Cardiac fibroblast (primary cell): ENCODE data around the gene PIEZO2.
A peak's percentile ranks its signal among the peaks of the same experiment; 100 is the strongest.
"Not testable (repeated sequence)": the region's sequence is repeated elsewhere in the genome, so short reads cannot be mapped to it uniquely, and the experiment has no call there.

Experiments used
- DNase-seq, 2 donors: peaks; one replicate each; pipeline versions ENCODE4 v3.0.0 to v3.0.0-alpha.2; 2010; ENCODE audit warnings: low read depth in 2 of 2
- H3K4me3 ChIP-seq, 2 donors: replicated peaks in 1 of 2; 1 replicate in 1 of 2; 2 replicates in 1 of 2; pipeline ENCODE4 v1.5.1; 2011; ENCODE audit warnings: low read depth in 2 of 2, low read length in 2 of 2, mild to moderate bottlenecking in 2 of 2, moderate library complexity in 1 of 2
- CTCF ChIP-seq: IDR thresholded peaks from one replicate; pipeline ENCODE4 v1.5.1; 2011; ENCODE audit warnings: low read depth, mild to moderate bottlenecking, low read length, inconsistent platforms

Gene PIEZO2

DNA sequence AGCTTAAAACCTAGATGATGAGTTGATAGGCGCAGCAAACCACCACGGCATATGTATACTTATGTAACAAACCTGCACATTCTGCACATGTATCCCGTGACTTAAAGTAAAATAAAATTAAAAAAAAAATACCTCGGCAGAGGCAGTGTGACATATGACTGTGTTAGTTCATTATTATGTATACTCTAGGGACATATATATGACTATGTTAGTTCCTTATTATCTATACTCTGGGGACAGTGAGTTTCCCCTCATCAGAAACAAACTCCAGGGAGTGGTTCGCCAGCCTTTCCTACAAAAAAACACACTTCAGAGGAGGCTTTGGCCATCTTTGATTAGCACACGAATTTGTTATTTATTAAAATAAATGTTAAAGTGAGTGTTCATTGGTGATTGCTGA, 209.5 kb downstream of the PIEZO2 start:
- DNase-seq = no peak
- no peak overlapping the region for H3K4me3 ChIP-seq
- no peak for TF ChIP-seq CTCF

DNA sequence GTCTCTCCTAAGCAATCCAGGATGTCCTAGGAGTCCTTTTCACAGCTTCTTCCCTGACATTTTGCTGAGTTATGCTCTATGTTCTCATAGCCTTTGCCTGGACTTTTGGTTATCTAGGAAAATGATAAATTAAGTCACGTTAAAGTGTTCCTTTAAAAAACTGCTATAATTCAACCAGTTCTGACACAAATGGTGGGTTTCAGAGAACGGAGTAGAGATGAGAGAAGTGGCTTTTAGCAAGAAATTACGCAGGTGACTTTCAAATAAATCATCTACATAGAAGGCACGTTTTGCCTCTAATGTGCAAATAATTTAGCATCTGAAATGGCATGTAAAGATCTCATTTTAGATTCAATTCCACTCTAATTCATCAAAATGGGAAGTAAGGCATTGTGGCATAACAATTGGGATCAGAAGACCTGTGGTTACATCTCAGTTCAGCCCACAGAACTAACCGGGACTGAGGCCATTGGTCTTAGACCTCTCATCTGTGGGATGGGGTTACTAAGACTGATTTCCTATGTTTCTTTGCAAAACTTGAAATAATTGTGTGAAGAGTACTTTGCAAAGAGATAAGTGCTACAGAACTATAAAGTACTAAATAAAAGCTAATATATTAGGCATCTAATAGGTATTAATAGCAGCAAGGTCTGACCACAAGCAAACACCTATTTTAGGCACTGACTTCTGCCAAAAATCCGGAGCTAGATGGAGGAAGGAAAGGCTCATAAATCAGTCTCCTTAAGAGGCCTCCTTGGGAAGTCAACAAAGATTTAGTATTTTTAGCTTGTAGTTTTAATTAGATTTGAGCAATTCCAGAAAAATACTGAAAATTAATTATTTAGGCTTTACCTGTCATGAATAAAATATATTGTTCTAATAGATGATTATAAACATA, 211.4 kb downstream of the PIEZO2 start:
- H3K4me3 ChIP-seq = no peak overlapping the region
- no peak for TF ChIP-seq CTCF
- DNase-seq = no peak

DNA sequence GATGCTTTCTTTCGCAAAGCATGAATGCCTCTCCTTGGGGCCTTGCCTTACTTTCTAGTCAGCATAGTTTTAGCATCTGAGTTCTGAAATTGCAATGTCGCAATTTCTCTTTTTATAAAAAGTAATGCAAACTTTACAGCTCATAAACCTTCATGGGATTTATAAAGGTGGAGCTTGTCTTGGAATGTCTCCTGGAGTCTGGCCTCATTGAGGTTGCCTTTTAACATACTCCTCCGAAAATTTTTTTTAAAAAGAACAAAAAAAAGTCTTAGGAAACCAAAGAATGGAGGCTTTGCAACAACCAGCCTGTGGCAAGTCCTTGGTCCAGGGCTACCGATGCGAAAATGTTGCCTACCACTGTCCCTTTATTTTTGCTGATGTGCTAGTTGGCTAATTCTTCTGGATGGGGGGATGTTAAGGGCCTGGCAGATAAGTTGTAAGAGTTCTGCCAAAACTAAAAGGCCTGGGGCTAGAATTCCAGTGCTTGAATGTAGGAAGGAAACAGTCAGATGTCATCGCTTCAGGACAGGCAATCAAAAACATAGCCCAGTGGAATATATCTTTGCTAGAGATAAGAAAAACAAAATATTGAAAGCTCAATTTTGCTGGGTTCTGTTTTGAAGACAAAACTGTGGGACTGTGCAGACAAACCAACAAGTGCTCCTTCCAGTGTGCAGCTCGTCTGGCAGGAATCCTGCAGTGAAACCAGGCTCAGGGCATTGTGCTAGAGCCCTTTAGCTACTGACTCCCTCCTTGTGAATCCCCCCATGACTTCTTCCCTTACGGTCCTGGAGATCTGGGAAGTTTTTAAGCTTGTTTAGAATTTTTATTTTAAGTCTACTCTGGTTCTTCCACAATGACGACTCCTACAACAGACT, 213.0 kb downstream of the PIEZO2 start:
- TF ChIP-seq CTCF = no peak
- DNase-seq = peak; percentile 7 to 86
- no peak overlapping the region for H3K4me3 ChIP-seq

DNA sequence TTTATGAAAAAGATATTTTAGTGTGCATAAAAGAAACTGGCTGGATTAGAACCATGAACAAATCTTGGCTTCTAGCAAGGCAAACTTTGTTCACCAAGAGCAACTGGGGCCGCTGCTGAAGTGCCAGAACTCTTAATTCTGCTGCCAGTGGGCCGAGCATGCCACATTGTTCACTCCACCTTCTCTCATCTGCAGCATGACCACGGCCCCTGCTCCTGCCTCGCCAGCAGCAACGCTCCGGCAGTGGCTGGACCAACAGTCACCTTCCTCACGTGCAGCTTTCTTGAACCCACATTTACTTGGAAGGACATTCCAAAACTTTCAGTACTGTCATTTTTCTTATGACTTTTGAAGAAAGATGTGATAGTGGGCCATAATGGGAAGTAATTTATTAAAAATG, 213.8 kb downstream of the PIEZO2 start:
- H3K4me3 ChIP-seq = no peak overlapping the region
- TF ChIP-seq CTCF = no peak
- DNase-seq = no peak

DNA sequence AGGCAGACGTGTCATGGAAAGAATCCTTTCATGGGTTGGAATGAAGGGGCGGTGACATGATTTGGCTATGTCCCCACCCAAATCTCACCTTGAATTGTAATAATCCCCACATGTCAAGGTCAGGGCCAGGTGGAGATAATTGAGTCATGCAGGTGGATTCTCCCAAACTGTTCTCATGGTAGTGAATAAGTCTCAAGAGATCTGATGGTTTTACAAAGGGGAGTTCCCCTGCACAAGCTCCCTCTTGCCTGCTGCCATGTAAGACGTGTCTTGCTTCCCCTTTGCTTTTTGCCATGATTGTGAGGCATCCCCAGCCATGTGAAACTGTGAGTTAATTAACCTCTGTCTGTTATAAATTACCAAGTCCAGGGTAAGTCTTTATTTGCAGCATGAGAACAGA, 215.7 kb downstream of the PIEZO2 start:
- not testable (repeated sequence) for H3K4me3 ChIP-seq, DNase-seq

DNA sequence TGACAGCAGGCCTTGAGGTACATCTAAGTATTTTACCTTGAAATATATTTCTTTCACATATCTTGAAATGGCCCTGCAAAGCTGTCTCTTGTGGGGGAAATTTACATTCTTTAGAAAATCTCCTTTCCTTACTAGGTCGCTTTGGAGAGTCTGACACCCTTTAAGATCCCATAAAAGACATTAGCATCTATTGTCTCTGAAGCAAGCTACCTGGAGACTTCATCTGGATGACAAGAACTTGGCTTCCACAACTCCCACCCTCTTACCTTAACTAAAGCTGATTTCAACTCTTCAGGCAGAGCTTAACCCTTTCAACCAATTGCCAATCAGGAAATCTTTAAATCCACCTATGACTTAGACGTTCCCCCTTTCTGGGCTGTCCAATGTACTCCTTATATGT, 219.3 kb downstream of the PIEZO2 start:
- DNase-seq = no peak
- no peak overlapping the region for H3K4me3 ChIP-seq
- TF ChIP-seq CTCF = no peak

GRCh38 chr18:10928772-10929373, 220.5 kb downstream of the PIEZO2 start:
- DNase-seq = peak in 1 of 2 donors; percentile 67
- TF ChIP-seq CTCF = no peak
- no peak overlapping the region for H3K4me3 ChIP-seq
